Fibroblast of skin of left biceps (primary cell): ENCODE measurements around the gene KIAA1671.

Experiments
- DNase-seq, 2 experiments: peaks; one replicate each; pipeline ENCODE4 v3.0.0-alpha.2; 2013; ENCODE audit warnings: low read depth in 2 of 2

Gene KIAA1671

DNA sequence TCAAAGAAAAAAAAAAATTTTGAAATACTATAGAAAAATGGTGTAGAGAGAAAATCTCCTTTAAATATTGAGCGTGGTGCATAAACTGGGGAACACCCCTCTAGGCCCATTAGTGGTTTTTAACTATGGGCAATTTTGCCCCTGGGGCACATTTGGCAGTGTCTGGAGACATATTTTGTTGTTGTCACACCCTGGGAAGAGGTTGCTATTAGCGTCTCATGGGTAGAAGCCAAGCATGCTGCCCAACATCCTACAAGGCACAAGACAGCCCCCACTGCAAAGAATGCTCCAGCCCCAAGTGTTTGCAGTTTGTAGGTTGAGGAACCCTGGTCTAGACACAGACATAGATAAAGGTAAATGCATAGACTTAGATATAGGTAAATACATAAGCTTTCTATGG lies 92.6 kb downstream of the KIAA1671 start:
- DNase-seq = no peak

DNA sequence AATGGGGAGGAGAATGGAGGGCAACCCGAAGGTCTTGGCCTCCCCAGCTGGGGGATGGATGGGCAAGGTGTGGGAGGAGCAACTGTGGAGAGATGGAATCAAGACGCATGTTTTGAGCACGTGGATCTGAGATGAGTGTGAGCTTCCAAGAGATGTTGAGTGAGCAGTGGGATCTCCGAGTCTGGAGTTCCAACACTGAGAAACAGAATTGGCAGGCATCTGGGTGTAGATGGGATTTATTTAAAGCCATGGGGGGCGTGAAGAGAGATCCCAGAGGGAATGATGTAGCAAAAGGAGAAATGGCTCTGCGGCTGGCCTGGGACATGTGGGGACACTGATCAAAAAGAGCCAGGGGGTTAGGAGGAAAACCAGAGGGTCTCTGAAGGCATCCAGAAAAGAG lies 95.6 kb downstream of the KIAA1671 start:
- no peak for DNase-seq

DNA sequence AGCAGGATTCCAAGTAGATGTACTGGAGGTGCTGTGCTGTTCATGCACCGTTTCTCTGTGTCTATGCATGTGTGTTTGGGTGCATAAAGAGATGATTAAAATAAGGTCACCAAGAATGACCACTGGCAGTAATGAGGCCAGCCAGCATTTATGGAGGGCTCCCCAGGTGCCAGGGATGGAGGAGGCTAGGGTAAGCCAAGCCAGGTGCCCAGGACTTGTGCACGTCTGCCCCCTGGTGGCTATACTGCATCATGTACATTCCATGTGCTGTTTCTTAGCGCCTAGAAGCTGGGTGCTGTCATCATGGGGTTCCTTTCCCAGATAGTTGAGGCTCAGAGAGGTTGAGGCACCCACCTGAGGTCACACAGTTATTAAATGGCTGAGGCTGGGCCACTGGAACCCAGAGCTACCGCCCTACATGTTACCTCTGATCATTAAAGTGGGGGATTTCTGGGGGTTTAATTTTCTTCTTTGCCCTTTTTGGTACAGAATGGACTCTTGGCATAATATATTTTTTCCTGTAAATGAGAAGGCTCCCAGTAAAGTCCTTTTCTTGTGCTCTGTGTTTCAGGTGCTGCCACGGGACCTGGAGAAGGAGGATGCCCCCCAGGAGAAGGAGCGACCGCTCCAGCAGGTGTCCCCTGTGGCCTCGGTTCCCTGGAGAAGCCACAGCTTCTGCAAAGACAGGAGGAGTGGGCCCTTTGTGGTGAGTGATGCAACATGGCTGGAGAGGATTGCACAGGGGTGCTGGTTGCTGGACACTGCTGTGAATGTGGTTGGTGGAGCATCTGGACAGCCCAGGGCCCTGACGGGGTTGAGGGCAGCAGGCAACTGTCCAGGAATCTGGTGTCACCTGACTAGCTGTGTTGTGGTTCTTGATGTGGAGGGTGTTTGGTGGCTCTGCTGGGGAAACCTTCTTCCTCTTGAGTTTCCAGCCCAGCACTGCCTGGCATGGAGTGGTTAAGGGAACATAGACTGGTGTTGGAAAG lies 96.4 kb downstream of the KIAA1671 start:
- no peak for DNase-seq

DNA sequence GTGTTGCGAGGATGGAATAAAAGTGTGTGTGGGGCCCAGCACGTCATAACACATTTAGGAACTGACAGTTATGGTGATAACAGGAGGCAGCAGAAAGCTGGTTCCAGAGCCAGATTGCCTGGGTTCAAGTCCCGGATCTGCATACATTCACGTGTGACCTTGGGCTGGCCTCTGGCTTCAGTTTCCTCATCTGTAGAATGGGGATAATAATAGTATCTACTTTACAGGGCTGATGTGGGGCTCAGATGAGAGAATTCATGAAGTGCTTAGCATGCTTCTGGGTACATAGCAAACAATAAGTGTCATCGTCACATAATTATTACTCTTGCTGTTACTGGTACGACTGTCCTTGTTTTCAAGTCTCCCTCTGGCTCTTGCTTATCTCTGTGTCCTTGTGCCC lies 97.3 kb downstream of the KIAA1671 start:
- DNase-seq = no peak

DNA sequence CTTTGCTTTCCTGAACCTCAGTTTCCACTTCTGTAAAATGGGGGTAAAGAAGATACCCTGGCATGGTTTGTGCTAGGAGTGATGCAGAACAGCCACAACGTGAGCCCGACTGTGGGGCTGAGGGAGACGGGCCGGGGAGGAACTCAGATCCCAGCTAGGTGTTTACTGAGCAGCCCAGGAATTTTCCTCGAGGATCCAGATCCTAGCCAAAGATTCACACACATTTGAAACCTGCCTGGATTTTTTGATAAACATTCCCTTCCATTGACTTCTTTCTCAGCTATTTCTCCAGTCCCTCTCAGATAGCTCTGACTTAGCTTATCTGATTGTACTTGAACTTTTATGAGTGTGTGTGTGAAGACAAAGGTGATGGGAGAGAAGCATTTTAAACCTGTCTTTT lies 98.0 kb downstream of the KIAA1671 start:
- no peak for DNase-seq

DNA sequence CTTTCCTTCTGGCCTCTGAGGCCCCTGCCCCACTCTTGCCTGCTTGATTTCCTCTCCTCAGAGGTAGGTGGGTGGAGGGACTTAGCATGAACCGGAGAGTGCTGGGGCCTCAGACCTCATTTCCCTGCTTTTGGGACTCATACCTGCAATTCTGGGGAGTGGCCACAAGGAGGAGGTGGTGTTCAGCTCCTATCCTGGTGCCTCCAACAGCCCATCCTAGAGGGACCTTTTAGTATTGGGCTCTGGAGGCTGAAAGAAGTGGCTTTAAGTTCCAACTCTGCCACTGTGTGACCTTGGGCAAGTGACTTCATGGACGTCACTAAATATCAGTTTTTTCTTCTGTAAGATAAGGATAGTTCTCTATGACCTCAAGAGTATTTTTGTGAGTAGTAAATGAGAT lies 98.6 kb downstream of the KIAA1671 start:
- DNase-seq = no peak

DNA sequence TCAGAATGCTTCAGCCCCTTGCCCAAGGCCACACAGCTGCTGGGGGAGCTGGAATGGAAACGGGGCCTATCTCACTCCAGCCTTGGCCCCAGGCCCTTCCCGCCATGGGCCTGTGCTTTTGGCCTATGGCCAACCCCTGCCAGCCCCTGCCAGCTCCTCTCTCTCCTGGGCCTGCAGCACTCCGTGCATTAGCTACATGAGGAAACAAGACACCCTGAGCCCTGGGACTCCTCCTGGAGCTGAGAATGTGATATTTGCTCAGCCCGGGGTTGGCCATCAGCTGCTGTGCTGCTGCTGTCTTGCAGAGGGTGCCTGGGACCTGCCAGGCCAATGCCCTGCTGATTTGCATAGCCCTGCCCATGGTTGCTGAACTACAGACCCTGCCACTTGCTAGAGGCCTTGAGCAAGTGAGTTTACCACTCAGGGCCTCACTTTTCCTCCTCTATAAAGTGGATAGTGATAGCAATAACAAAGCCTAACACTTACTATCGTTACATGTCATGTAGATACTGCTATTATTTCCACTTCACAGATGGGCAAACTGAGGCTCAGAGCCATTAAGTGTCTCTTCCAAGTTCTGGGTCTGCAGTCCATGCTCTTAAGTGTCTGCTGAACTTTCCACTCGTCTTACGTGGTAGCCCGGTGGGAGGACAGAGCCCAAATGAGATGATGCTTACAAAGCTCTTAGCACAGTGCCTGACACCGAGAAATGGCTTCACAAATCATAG lies 99.6 kb downstream of the KIAA1671 start:
- no peak for DNase-seq

DNA sequence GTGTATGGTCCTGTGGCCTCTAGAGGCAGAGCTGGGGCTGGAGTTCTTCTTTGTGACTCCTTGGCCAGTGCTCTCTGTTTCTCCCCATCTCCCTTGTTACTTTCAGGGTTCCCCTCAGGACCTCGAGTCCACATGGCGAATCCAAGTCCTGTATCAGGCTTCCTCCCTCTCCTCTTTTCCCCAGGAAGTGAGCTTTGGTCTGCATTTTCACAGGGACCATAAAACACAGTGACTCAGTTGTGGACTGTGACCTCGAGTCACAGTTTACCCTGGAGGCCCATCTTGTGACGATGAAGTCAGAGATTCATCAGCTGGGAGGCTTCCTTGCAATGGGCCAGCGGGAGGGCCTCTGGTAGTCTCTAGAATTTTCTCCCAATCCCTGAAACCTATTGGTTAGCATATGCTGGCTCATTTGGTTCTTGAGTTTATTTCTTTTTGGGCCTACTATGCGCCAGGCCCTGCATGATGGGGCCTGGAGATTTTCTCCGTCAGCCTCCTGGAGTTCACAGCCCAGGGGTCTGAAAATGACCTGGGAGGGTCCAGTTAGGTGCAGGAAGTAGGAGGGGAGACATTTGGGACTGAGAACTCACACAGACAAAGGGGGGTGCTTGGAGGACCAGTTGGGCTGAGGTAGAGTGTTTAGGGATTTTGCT lies 100.8 kb downstream of the KIAA1671 start:
- DNase-seq = no peak

DNA sequence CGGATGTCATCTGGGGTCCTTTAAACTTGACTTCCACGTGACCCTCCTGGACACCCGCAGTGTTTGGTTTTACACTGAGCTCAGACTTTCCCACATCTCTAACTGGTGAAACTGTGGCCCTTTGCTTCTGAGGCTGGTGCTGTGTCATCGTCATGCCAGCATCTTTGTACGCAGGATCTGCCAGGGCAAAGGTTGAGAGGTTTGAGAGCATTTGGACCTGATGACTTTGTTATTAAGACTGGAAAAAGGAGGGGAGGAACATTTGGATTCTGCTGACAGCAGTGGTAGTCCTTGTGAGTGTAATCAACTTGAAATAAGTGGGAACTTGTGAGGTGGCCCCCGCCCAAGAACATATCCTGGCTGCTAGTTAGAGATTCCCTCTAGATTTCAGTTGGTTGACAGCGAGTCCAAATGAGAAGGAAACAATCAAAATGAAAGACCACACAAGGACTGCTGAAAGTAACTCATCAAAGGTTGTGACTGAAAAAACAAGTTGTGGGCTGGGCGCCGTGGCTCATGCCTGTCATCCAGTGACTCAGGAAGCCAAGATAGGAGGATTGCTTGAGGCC lies 102.5 kb downstream of the KIAA1671 start:
- no peak for DNase-seq

DNA sequence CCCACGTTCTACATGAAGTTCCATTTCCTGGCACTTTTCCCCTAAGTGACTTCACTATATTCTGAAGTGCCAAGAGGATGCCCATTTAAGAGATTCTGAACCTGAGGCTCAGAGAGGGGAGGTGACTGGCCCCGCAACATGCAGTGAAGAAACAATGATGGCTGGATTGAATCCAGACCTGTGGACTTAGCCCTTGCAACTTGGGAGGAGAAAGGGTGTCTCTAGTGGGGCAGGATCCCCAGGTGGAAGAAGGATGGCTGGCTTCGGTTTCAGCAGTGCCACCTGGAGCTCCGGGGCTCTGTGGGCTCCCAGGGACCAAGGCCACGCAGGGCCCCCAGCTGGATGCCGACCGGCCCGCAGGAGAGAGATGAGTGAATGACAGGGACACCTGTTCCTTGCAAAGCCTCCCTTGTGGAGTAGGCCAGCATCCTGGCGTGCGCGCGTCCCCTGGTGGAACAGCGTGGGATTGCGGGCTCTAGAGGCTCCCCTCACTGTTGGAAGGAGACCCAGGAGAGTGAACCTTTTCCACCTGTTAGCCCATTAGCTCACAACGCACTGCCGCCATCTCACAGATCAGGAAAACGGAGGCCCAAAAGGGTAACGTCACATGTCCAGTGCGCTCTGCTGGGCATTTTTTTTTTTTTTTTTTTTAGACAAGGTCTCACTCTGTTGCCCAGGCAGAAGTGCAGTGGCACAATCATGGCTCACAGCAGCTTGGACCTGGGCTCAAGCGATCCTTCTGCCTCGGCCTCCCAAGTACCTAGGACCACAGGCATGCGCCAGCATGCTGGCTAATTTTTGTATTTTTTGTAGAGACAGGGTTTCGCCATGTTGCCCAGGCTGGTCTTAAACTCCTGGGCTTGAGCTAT lies 104.7 kb downstream of the KIAA1671 start:
- no peak for DNase-seq

DNA sequence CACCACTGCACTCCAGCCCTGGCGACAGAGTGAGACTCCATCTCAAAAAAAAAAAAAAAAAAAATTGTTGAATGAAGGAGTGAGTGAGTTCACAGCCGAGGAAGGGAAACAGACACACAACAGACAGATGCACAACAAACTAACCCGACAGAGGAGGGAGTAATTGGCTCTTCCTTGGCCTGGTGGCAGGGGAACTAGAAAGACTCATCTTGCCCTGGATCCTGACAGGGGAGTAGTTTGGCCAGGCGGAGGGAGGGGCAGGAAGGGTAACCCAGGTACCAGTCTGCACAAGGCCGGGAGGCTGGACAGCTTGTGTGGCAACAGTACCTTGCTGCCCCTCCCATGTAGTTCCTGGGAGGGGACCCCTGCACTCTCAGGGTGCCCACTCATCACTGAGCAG lies 106.9 kb downstream of the KIAA1671 start:
- no peak for DNase-seq

DNA sequence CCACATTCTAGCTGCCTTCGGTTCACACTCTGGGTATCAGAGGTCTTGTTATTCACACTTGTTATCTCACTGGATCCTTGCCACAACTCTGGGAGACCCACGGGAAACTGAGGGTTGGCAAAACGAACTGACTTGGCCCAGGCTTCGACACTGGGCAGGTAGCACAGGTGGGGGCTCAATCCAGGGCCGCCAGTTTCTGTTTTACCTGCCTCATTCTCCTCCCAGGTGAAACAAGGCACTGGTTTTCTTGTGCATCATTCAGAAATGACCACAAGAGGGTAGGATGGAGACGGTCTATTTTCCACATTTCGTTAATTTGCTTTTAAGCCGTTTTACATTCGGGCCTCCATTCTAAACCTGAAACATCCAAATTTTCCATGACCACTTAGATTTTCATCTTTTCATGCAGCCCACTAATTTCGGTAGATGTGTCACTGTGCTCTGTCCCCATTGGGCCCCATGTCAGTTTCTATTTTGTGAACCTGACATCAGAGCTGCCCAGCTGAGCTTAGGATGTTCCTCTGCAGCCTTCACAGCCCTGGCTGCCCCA lies 108.1 kb downstream of the KIAA1671 start:
- no peak for DNase-seq

DNA sequence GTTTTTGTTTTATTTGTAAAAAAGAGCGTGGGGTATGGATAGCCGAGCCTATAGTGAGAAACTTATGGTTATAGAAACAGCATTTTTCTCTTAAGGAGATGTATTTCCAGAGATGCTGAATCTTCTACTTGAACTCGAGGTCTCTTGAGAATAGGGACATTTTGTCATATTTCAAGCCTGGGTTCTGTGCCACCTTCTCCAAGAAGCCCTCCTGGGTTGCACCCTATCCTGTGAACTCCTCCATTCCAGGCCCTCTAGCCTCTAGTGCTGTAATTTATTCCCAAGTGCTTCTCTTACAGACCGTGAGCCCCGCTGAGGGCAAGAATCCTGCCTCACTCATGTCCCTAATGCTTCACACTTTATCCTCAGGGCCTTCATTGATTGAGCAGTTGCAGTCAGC lies 108.6 kb downstream of the KIAA1671 start:
- DNase-seq = no peak

DNA sequence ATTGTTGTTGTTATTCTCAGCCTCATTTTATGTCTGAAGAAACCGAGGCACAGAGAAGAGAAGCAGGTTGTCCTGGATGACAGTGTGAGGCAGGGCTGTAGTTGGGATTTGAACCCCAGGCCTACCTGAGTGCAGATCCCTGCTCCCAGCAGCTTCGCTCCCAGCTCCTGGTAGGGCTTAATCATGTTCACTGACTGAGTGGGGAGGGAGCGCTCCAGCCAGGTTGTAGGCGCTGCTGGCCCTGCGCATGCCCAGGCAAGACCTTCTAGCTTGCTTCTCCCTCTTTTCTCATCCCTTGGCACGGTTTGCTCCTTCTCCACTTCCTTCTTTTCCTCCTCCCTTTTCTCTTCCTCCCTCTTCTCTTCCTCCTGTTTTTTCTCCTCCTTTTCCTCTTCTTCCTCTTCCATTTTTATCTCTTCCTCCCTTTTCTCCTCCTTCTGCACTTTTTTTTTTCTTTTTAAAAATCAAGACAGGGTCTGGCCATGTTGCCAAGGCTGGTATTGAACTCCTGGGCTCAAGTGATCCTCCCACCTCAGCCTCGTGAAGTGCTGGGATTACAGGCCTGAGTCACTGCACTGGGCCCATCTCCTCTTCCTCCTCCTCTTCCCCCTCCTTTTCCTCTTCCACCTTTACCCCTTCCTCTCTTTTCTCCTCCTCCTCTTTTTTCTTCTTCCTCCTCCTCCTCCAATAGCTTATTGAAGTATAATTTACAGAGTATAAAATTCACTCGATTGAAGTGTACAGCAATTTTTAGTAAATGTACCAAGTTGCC lies 109.3 kb downstream of the KIAA1671 start:
- DNase-seq = no peak

DNA sequence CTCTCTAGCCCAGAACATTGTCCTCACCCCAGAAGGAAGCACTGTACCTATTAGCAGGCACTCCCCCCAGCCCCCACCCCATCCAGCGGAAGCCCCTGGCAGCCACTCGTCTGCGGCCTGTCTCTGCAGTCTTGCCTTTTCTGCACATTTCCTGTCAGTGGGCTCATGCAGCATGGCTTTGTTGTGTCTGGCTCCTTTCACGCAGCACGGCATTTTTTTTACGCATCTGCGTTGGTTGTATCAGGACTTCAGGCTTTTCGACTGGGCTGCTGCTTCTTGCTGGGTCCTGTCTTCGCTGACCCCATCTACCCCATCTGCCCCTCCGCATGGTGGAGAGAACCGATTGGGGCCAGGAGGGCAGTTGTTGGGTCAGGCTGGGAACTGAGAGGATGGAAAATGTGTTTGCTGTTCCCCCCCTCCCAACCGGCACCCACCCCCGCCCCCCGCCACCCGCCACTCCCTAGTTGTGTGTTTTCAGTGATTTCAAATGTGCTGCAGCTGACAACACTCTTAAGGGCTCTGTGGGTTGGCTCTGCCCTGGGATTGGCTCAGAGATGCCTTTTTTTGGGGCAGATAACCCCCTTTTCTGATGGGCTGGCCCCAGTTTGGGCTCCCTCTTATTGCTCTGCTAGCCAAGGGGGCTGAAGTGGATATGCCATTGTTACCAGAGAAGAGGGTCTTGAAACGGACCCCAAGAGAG lies 110.0 kb downstream of the KIAA1671 start:
- no peak for DNase-seq

DNA sequence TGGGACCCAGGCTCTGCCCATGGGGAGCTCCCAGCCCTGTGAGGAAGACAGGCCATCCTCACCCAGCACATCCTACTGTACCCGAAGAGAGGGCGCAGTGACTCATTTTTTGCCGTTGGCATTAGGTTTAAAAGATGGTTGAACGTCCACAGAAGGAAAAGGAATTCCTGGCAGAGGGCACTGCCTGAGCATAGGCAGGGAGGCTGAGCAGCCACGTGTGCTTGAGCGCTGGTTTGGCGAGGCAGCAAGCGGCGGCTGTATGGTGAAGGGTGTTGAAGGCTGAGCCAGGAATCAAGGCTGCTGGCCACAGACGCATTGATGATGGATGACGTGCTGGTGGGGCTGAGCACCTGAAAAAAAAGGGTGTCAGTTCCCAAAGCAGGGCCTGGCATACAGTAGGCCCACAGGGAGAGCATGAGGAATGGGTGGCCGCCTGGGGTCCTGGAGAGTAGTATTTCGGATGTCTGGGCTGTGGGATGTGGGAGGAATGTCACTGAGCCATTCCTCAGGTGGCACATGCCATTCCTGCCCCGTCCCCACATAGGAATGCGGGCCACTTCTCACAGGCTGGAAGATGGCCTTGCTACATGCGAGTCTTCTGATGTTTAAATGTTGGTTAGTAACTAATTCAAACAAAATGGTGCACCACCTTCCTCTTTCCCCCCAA lies 112.5 kb downstream of the KIAA1671 start:
- DNase-seq = no peak

DNA sequence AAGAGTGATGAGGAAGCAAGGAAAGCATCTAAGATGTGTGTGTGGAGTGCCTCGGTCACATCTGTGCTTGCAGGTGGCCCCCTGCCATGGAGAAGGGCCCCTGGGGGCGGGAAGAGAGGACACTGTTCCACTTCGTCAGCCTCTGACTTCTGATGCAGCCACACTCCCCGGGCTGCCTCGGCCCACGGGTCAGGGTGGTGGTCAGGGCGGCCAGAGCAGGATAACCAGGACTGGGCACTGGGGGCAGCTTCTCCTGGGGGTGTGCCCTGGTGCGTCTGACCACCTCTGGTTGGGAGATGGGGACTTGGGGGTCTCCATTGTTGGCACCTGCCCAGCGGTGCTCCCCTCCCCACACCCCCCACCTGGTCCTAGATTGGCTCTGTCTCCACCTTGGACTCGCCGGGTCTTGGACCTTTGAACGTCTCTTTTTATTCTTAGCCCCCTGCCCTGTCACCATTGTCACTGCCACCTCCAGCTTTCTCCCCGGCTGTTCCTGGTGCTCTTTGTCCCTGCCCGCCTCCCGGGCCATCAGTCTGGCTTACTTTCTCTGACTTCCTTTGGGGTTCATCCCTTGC lies 114.4 kb downstream of the KIAA1671 start:
- DNase-seq = no peak

DNA sequence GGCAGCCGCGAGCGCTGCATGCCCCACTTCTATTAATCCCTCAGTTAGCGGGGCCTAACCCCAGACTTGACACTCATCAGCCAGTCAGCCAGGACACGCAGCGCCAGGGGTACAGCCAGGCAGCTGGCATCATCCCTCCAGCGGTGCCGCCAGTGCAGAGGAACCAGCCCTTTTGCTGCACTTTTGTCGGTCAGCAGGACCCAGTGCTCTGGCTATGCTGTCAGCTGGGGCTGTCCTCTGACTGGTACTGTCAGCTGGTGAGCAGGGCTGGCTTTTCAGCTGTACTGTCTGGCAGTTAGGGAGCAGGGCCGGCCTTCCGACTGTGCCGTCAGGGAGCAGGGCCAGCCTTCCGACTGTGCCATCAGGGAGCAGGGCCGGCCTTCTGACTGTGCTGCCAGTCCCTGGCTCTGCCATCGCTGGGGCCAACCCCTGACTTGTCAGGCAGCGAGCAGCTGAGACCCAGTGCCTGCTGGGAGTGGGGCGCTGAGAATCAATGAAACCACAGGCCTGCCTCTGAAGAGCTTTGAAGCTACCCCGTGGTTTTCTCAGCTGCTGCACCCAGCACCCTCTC lies 115.4 kb downstream of the KIAA1671 start:
- DNase-seq = no peak
